GM19025 (cell line): Measurements from ENCODE around the gene CFAP97D1.

Experiments used
- ATAC-seq: cut with Tn5 transposase; IDR thresholded peaks from one replicate; pipeline ENCODE4 v1.9.1; 2021; ENCODE audit warnings: mild to moderate bottlenecking, low read depth, moderate library complexity; ENCODE audit not compliant: unreplicated experiment

The CFAP97D1 gene

GRCh38 chr17:43822570-43823190 is 42.4 kb downstream of the CFAP97D1 start:
- no peak for ATAC-seq

DNA sequence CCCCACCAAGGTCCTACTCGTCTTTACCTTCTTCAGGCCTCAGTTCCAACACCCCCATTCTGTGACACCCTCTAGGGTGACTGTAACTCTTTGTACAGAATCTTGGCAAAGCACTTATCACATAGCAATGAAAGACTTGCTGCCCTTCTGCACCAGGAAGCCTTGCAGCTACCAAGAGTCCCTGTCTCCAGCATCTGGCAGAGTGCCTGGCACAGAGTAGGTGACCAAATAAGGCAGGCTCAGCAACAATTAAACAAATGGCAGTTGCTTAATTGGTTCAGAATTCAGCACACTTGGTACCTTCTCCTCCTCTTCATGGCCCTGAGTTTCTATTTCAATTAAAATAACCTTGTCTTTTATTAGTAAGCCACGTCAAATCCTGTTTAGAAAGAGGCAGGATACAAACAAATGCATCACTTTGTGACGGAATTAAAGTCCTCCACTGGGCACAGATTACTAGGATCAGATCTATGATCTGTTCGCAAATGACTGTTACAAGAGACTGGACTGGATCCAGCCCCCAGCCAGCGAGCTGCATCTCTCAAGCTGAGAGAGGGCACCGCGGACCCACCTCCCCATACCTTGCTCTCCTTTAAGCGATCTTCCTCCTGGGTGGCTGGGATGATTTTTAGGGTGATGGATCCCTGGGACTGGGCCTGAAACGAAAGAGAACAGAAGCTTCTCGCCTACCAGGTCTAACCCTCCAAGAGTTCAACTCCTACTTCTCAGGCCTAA is 43.3 kb downstream of the CFAP97D1 start:
- ATAC-seq, result no peak

DNA sequence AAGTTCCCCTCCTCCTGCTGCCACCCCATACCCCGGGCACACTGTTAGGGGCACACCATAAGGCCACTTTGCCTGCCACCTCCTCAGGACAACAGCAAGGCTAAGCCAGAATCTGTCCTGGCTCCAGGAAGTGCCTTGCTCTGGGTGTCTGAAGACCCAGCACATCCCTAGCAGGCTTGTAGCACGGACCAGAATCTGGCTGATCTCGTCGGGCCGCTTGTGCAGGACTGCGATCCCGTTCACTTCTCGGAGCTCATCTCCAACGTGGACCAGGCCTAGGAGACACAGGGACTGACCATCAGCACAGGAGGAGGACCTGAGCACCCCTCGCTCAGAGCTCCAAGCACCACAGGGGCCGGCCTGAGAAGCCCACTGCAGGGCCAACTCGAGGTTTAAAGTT is 45.3 kb downstream of the CFAP97D1 start:
- no peak for ATAC-seq

DNA sequence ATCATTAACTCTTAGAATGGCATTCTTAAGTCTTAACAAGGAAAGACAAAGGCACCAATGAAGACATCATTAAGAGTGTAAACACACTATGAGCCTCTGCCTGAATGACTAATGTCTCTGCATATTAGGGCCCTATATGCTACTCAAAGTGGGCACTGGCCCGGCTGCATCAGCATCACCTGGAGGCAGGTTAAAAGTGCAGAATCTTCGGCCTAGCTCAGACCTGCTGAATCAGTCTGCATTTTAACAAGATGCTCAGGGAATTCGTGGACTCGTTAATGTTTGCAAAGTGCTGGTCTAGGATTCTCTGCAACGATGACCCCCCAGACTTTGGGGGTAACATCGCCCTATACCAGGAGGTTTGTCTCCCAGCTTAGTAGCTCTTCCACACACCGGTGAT is 46.0 kb downstream of the CFAP97D1 start:
- ATAC-seq, result no peak

GRCh38 chr17:43827596-43827995 is 47.4 kb downstream of the CFAP97D1 start:
- ATAC-seq, result no peak

GRCh38 chr17:43829738-43830137 is 49.5 kb downstream of the CFAP97D1 start:
- no peak for ATAC-seq

DNA sequence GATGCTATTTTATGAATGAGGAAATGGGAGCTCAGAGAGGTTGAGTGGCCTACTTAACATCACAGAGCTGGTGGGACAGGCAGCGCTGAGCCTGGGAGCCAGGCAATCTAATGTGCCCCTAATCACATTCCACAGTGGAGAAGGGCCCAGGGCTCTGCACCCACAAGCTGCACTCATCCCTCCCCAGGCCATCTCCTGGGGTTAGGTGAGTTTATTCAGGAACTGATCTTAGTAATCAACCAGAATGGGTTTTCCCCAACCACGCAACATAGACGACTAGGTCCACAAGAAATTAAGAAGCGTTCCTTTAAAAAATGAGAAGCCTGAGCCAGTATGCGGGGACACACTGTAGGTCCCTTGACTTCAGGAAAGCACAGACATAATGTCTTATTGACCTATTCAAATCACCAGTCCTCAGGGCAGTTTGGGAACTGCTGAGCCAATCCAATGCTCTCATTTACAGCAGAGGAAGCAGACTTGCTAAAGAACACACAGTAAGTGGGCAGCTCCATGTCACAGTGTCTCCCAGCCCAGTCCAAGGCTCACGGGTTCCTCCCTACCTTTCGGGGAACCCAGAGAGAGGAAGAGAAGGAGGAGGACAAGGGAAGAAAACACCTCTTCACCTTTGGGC is 50.4 kb downstream of the CFAP97D1 start:
- no peak for ATAC-seq

DNA sequence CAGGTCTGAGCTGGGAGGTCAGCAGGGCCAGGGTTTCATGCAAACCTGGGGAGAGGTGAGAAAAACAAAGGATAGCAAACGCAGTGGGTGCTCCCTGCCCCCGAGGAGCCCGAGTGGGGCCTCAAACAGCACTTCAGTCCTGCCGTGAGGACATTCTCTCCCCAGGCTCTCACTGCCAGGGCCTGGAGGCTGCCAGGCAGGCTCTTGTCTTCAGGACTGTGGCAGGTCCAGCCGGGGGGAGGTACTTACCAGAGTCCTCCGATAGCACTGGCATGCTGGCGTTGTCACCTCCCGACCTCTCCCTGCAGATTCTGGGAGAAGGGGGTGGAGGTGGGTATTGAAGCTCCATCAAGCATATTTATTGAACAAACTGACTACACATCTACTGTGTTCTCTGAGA is 51.4 kb downstream of the CFAP97D1 start:
- ATAC-seq, result no peak

DNA sequence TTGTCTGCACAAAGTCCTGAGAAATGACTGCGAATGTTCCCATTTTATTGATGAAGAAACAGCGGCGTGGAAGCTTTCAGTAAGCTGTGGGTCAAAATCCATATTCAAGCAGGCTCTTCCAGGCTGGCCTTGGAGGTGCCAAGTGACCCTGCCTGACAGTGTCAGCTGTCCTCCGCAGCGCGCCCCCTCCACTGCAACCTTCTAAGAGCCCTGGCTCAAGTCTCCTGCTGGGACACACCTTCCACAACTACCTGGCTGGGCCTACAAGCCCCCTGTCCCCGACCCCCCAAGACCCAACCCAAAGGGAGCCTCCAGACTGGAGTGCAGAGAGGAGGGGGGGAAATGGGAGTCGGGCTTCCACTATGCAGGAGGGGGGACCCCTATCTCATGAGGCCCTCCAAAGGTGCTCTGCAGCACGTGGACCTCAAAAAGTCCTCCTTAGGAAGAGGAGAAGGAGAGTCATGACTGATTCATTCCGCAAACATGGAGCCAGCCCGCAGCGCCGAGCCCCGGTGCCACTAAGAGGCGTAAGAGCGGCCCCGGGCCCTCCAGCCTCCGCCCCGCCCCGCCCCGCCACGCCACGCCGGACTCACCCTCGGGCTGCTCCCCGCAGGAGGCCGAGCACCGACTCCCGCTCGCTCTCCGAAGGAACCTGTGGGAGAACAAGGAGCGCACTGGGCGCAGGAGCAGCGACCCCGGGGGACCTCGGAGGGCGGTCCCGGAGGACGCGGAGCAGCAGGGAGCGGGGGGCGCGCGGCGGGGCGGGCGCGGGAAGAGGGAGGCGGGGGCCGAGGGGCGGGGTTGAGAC is 52.1 kb downstream of the CFAP97D1 start:
- ATAC-seq, result no peak

GRCh38 chr17:43832976-43833829 is 53.0 kb downstream of the CFAP97D1 start, which contains the start of gene MPP3:
TSS of gene MPP3 (minus strand) at chr17:43833146. CDS start at chr17:43831906, 1,240 bp downstream.
- no peak for ATAC-seq

GRCh38 chr17:43834106-43834505 is 53.9 kb downstream of the CFAP97D1 start:
- ATAC-seq, result no peak
